IMR-90 (cell line): ENCODE measurements around the gene ADRA2A. TPM values are rescaled to one million over a fixed set of nuclear protein-coding genes. Genes with fewer than 3 reads are reported as not detected.

Experiments used
- ATAC-seq: fragments of 200-7000 bp; cut with Tn5 transposase; 2 replicates; pipeline ENCODE4 v1.9.1; 2020; ENCODE audit warnings: low read depth, mild to moderate bottlenecking, moderate library complexity
- BruUV-seq: library from RNA; stranded (reverse); fragments of 400-500 nt; replicated peaks from 2 replicates; lab custom pipeline; 2021; lab: Mats Ljungman, UMichigan
- CTCF ChIA-PET: fragments of 300-600 bp; formaldehyde crosslinking; extraction: SDS; loops from one replicate; lab custom pipeline; 2021; ENCODE audit warnings: antibody characterized with exemption; lab: Yijun Ruan, JAX
- POLR2A ChIA-PET: fragments of 300-600 bp; sonication (Branson Sonifier 250); formaldehyde crosslinking; loops from one replicate; lab custom pipeline; 2022; ENCODE audit warnings: antibody characterized with exemption; ENCODE audit not compliant: unreplicated experiment; lab: Charles Lee
- DNase-seq: peaks from one replicate; pipeline ENCODE4 v3.0.0; 2013
- H2AFZ ChIP-seq: replicated peaks from 2 replicates; pipeline ENCODE3; 2013; ENCODE audit warnings: low read length, mild to moderate bottlenecking; ENCODE audit not compliant: poor library complexity
- H2AK5ac ChIP-seq: 2 replicates; pipeline ENCODE4 v1.6.1; 2013; ENCODE audit warnings: low read depth, low read length, inconsistent platforms
- H2AK9ac ChIP-seq: replicated peaks from 2 replicates; pipeline ENCODE3; 2013; ENCODE audit warnings: mild to moderate bottlenecking, low read depth, low read length, moderate library complexity; ENCODE audit not compliant: poor library complexity
- H2BK120ac ChIP-seq: 2 replicates; pipeline ENCODE4 v1.6.1; 2013; ENCODE audit warnings: low read depth, low read length, inconsistent platforms
- H2BK15ac ChIP-seq: 3 replicates; pipeline ENCODE4 v1.6.1; 2013; ENCODE audit warnings: low read depth, low read length, inconsistent platforms
- H2BK20ac ChIP-seq: 2 replicates; pipeline ENCODE4 v1.6.1; 2013; ENCODE audit warnings: low read depth, mild to moderate bottlenecking, inconsistent platforms, low read length, moderate library complexity
- H2BK5ac ChIP-seq: 2 replicates; pipeline ENCODE4 v1.6.1; 2013; ENCODE audit warnings: mild to moderate bottlenecking, low read depth, low read length, inconsistent platforms; ENCODE audit not compliant: poor library complexity, severe bottlenecking
- H3K14ac ChIP-seq: replicated peaks from 2 replicates; pipeline ENCODE4 v1.6.1; 2013; ENCODE audit warnings: low read depth, low read length, inconsistent platforms
- H3K18ac ChIP-seq: 2 replicates; pipeline ENCODE4 v1.6.1; 2013; ENCODE audit warnings: low read depth, low read length, control low read depth
- H3K23ac ChIP-seq: 2 replicates; pipeline ENCODE4 v1.6.1; 2013; ENCODE audit warnings: low read depth, low read length, inconsistent platforms
- H3K27ac ChIP-seq: 2 replicates; pipeline ENCODE4 v1.5.1; 2013; ENCODE audit warnings: mild to moderate bottlenecking, control low read depth, low read length; ENCODE audit not compliant: insufficient read depth
- H3K27me3 ChIP-seq: 2 replicates; pipeline ENCODE4 v1.6.1; 2013; ENCODE audit warnings: low read length; ENCODE audit not compliant: control insufficient read depth, insufficient read depth
- H3K36me3 ChIP-seq: 2 replicates; pipeline ENCODE4 v1.6.1; 2013; ENCODE audit warnings: low read length, mixed read lengths; ENCODE audit not compliant: control insufficient read depth, insufficient read depth
- H3K4ac ChIP-seq: 2 replicates; pipeline ENCODE4 v1.6.1; 2013; ENCODE audit warnings: low read depth, low read length, inconsistent platforms
- H3K4me1 ChIP-seq: 2 replicates; pipeline ENCODE4 v1.6.1; 2013; ENCODE audit warnings: low read length, mixed read lengths; ENCODE audit not compliant: control insufficient read depth, insufficient read depth
- H3K4me2 ChIP-seq: 2 replicates; pipeline ENCODE4 v1.6.1; 2013; ENCODE audit warnings: low read depth, mild to moderate bottlenecking, control low read depth, low read length, moderate library complexity
- H3K4me3 ChIP-seq: 2 replicates; pipeline ENCODE4 v1.5.1; 2013; ENCODE audit warnings: low read depth, mild to moderate bottlenecking, control low read depth, low read length, moderate library complexity; ENCODE audit not compliant: insufficient read depth
- H3K56ac ChIP-seq: 2 replicates; pipeline ENCODE4 v1.6.1; 2013; ENCODE audit warnings: low read length, inconsistent platforms; ENCODE audit not compliant: insufficient read depth; ENCODE audit errors: extremely low read depth
- H3K79me1 ChIP-seq, 2 experiments: 2 replicates each; pipeline ENCODE4 v1.6.1; 2013; ENCODE audit warnings: low read length in 2 of 2, inconsistent platforms in 1 of 2, low read depth in 1 of 2
- H3K9ac ChIP-seq: 2 replicates; pipeline ENCODE4 v1.6.1; 2013; ENCODE audit warnings: low read depth, low read length, control low read depth
- H3K9me1 ChIP-seq: 2 replicates; pipeline ENCODE4 v1.6.1; 2013; ENCODE audit warnings: low read length, inconsistent platforms; ENCODE audit not compliant: insufficient read depth
- H3K9me3 ChIP-seq: 2 replicates; pipeline ENCODE4 v1.6.1; 2013; ENCODE audit warnings: low read length; ENCODE audit not compliant: control insufficient read depth, insufficient read depth
- H4K20me1 ChIP-seq: 2 replicates; pipeline ENCODE4 v1.6.1; 2013; ENCODE audit warnings: low read length, inconsistent platforms; ENCODE audit not compliant: insufficient read depth
- H4K5ac ChIP-seq: 2 replicates; pipeline ENCODE4 v1.6.1; 2013; ENCODE audit warnings: mild to moderate bottlenecking, low read depth, low read length, control low read depth
- H4K8ac ChIP-seq, 2 experiments: 2 replicates each; pipeline ENCODE4 v1.6.1; 2013; ENCODE audit warnings: low read depth in 2 of 2, low read length in 2 of 2, control low read depth in 1 of 2, inconsistent platforms in 1 of 2
- H4K91ac ChIP-seq: 2 replicates; pipeline ENCODE4 v1.6.1; 2013; ENCODE audit warnings: low read depth, low read length, inconsistent platforms; ENCODE audit not compliant: insufficient read depth
- MAFK ChIP-seq: IDR thresholded peaks from 2 replicates; pipeline ENCODE4 v1.6.1; 2012; ENCODE audit warnings: low read depth, low read length, improper control_type of control experiment
- WGBS, 2 experiments: methylation state at CpG; one replicate each; pipeline versions ENCODE4 v1.1.5 to v1.1.7; 2013; ENCODE audit warnings: missing lambda C conversion rate in 2 of 2; ENCODE audit not compliant: insufficient read length in 1 of 2; ENCODE audit errors: extremely low coverage in 2 of 2; 5-methylcytosine and 5-hydroxymethylcytosine counted together
- dilution Hi-C: fragments of 300-500 bp; cut with HindIII; formaldehyde crosslinking; loops from one replicate; pipeline ENCODE4 v1.14.3; 2018; ENCODE audit warnings: low sequenced_read_pairs; ENCODE audit not compliant: unreplicated experiment
- in situ Hi-C: fragments of 300-500 bp; cut with MboI; formaldehyde crosslinking; loops from 3 replicates; pipeline ENCODE4 v1.14.3; 2019; ENCODE audit warnings: low sequenced_read_pairs, inconsistent platforms, mixed read lengths
- intact Hi-C: fragments of 100-400 bp; cut with micrococcal nuclease; formaldehyde crosslinking; loops from 2 replicates; pipeline ENCODE4 v1.10.0; 2022
- polyA plus RNA-seq, 3 experiments: library from polyadenylated mRNA; depleted of rRNA; stranded (reverse); fragments of >200 nt; gene quantifications; 2 replicates each; pipeline ENCODE4 v1.2.3, GENCODE V29; 2012; ENCODE audit warnings: low replicate concordance in 1 of 3
- total RNA-seq: library from RNA; depleted of rRNA; stranded (reverse); fragments of >200 nt; gene quantifications from 2 replicates; pipeline ENCODE4 v1.2.3, GENCODE V29; 2012

The ADRA2A gene
- total and polyA plus RNA-seq, 2 of the 4 experiments (the other 2 are of a cell fraction), result not detected

DNA sequence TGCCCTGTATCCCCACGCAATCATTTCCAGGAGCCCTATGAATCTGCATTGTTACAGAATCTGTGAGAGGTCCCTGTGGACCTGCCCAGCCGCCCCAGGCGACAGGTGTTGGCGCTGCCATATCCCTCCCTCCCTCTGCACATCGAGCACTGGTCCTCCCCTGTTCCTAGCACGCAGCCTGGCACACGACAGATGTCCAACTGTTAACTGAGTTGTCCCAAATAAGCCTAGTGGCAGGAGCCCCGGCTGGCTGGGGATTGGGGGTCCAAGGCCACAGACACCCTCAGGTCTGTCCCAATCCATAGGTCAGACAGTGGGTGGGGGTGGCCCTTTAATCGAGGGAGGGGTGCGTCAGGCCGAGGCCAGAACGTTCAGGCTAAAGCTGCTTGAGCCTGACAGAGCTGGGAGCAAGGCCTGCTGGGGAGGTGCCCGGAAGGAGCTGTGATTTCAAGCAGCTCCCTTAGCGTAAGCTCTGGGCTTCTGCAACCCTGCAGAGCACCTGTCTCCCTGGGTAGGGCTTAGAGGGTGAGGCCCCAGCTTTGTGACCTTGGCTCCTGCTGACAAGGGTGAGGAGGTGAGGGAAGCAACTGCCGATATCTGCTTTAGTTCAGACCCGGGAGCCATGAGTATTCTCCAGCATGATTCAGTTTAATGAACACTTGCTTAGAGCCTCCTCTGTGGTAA, 40.1 kb downstream of the ADRA2A start:
- BruUV-seq, result no TSS peak
- Histone ChIP-seq H3K18ac (no peak overlapping the region), H2BK120ac (no peak overlapping the region), H4K8ac (no peak overlapping the region), H3K56ac (no peak overlapping the region), H3K9me1 (no peaks in the 10 kb centered on the region), H3K9ac (no peak overlapping the region), H3K79me1 (no peaks in the 10 kb centered on the region), H2AK9ac (no peak overlapping the region), H4K5ac (no peak overlapping the region), H3K27ac (no peak overlapping the region), H3K9me3 (no peaks in the 10 kb centered on the region), H3K14ac (no peak overlapping the region), H2AFZ (no peak overlapping the region), H3K4ac (no peak overlapping the region), H3K36me3 (no peaks in the 10 kb centered on the region), H2BK20ac (no peak overlapping the region), H3K4me3 (no peak overlapping the region), H4K91ac (no peak overlapping the region), H4K20me1 (no peaks in the 10 kb centered on the region), H3K27me3 (no peaks in the 10 kb centered on the region), H2BK15ac (no peak overlapping the region), H3K4me2 (no peak overlapping the region), H3K4me1 (no peaks in the 10 kb centered on the region), H3K23ac (no peak overlapping the region), H2AK5ac (no peak overlapping the region), H2BK5ac (no peak overlapping the region)
- ChIA-PET CTCF (no interaction called here), POLR2A (no interaction called here)
- no peak for TF ChIP-seq MAFK
- no peak for DNase-seq
- no peak for ATAC-seq
- WGBS, 2 experiments, result 60% methylated on average over 1 of the region's 16 CpGs; no CpG with 5 or more reads in 1 of the 2 experiments
- dilution Hi-C loops, result no loop called here
- in situ Hi-C loops, result no loop called here
- intact Hi-C loops, result no loop called here
